ENCODE results near the gene C5. TPM values are rescaled to one million over a fixed set of nuclear protein-coding genes. Genes with fewer than 3 reads are reported as not detected.

Gene C5
- total RNA-seq, 3 donors from 2014 or later: 0.58 to 3.8 (median 1.3) TPM

DNA sequence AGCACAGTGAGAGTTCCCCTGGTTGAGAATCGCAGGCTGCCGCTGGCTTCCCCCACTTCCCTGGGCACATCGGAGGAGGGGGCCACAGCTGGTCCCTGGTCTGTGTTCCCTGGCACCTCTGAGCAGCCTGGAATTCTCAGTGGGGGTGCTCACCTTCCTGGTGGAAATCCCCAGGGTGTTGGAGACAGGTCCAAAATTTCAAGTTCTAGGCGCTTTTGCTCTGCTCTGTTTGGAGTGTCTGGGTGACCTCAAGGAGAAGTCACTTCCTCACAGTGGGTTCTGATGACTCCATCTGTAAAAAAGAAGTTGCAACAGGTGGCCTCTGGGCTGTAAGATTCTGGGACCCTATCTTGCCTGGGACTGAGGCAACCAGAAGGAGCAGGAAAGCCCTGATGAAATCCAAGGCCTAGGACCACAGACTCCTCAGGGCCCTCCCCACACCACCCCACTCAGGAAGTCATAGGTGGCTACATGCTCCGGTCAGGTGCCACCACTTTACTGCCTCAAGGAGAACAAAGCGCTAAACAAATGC lies 123.6 kb downstream of the C5 start, which contains the start of gene TRAF1:
TRAF1 (minus strand) TSS at position 400 of the 532 bp plus-strand sequence. CDS start 721 bp downstream, outside the sequence.
- ATAC-seq (peak; percentile 2), DNase-seq (no peak)
- Histone ChIP-seq H3K4me3 (no peak within 1 kb of the TSS), H3K4me1 (ENCODE audit: low read depth) (no peaks in the 10 kb centered on the region), H3K9me3 (no peaks in the 10 kb centered on the region), H3K36me3 (ENCODE audit: low read depth) (no peaks in the 10 kb centered on the region)
- TF ChIP-seq, protein P1, sequence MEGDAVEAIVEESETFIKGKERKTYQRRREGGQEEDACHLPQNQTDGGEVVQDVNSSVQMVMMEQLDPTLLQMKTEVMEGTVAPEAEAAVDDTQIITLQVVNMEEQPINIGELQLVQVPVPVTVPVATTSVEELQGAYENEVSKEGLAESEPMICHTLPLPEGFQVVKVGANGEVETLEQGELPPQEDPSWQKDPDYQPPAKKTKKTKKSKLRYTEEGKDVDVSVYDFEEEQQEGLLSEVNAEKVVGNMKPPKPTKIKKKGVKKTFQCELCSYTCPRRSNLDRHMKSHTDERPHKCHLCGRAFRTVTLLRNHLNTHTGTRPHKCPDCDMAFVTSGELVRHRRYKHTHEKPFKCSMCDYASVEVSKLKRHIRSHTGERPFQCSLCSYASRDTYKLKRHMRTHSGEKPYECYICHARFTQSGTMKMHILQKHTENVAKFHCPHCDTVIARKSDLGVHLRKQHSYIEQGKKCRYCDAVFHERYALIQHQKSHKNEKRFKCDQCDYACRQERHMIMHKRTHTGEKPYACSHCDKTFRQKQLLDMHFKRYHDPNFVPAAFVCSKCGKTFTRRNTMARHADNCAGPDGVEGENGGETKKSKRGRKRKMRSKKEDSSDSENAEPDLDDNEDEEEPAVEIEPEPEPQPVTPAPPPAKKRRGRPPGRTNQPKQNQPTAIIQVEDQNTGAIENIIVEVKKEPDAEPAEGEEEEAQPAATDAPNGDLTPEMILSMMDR (IDR thresholded peaks at IDR 0.05): no peak
- intact Hi-C loops (cut with DNase I, micrococcal nuclease): no loop called here

DNA sequence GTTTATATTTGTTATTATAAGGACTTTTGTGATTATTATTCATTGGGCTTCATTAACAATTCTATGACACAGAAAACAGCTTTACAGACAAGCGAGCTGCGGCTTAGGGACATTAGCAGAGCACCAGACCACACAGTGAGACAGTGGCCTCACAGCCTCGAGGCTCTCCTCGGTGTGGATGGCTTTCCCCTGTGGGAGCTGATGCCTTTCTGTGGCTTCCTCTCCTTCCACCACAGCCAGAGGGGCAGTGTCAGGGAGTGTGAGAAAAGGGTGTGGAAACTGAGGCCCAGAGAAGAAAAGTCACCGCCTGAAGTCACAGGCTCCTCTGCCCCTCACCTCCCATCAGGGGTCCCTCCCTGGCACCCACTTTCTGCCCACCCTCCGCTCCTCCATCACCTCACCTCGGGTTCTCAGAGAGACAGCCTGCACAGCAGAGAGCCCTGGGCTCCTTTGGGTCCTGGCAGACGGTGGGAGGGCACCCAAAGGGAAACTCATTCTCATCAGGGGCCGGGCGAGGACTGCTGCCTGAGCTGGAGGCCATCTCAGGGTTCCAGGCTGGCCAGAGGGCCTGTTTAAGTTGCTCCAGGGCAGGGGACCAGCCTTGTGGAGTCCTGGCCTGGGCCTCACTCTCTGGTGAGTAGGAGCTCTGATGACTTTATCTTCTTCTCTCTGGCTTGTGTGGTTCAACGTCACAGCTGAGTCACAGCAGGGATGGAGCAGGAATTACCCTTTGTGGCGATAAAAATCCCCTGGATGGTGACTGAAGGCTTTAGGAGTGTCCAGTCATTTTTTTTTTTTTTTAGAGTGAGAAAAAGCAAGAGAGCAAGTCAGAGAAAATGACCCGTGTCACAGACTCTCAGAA lies 124.3 kb downstream of the C5 start:
- no peak overlapping the region for H3K4me3 ChIP-seq
- peak in 1 of 3 donors; percentile 28 for DNase-seq
- H3K4me1 ChIP-seq (ENCODE audit: low read depth): no peaks in the 10 kb centered on the region
- no peaks in the 10 kb centered on the region for H3K36me3 ChIP-seq (ENCODE audit: low read depth)
- intact Hi-C loops (cut with DNase I, micrococcal nuclease): no loop called here
- H3K9me3 ChIP-seq: no peaks in the 10 kb centered on the region
- TF ChIP-seq, protein P1 (IDR thresholded peaks at IDR 0.05): no peak
- ATAC-seq: peak; percentile 8

DNA sequence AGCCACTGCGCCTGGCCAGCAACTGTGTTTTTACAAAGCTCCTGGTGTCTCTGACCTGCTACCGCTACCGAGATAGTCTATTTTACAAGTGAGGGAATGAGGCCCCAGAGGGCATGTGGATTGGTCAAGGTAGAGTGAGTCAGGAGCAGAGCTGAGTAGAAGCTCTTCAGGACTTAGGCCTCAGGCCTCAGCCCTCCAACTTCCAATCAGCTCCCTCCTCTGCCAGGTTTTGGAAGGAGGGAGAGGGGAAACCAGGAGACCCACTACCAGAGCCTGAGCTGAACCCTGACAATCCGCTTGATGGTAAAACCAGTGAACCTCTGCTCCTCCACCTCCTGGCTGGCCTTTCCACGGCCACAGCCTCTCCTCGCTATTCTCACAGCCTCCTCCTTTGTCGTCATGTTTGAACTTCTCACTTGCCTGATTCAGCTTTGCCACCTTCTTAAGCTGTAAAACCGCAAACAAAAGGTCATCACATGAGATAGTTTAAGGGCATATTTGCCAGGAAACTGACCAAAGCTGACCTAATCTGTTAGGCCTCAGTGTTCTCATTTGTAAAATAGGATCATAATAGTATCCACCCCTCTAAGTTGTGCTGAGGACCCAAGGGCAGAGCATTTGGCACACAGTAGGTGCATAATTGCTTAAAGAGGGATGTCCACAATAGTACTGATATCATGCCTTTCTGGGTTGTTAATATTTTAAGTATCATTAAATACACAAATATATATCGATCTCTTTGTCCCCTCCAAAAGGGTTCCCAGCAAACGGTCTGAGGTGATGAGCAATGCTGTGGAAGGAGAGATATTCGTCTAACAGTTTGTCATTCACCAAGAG lies 125.2 kb downstream of the C5 start:
- Histone ChIP-seq H3K4me1 (ENCODE audit: low read depth) (no peaks in the 10 kb centered on the region), H3K9me3 (no peaks in the 10 kb centered on the region), H3K36me3 (ENCODE audit: low read depth) (no peaks in the 10 kb centered on the region), H3K4me3 (no peak overlapping the region)
- TF ChIP-seq, protein P1 (IDR thresholded peaks at IDR 0.05): no peak
- ATAC-seq (no peak), DNase-seq (no peak)
- intact Hi-C loops (cut with DNase I, micrococcal nuclease): no loop called here

DNA sequence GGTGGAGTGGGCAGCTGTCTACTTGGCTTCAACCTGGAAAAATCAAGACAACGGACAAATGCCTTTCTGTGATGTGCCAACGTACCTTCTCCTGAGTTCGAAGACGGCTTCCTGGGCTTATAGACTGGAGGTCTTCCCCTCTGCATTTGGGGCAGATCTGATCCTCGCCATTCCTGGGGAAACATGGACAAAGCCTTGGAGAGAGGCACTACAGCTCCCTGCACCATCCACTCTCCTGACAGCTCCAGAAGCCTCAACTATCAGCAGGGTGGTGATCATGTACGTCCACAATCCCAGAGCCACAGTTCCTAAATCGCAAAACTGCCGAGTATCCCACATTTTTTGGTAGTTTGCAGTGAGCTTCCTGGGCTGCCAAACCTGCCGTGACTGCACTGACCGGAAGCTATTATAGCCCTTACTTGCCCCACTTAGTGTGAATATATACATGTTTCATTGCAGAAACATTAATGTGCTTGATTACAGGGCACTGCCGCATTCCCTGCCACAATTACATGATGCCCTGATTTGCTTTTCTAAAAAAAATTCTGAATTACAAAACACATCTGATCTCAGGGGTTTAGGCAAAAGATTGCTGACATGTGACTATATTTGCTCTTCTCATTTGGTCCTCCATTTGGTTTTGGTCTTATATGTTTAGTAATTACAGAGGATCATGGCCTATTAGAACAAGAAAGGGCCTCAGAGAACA lies 126.3 kb downstream of the C5 start:
- ATAC-seq (no peak), DNase-seq (no peak)
- TF ChIP-seq, protein P1 (IDR thresholded peaks at IDR 0.05): no peak
- Histone ChIP-seq H3K4me3 (no peak overlapping the region), H3K9me3 (no peaks in the 10 kb centered on the region), H3K36me3 (ENCODE audit: low read depth) (no peaks in the 10 kb centered on the region), H3K4me1 (ENCODE audit: low read depth) (no peaks in the 10 kb centered on the region)
- intact Hi-C loops (cut with DNase I, micrococcal nuclease): no loop called here

Measured in mucosa of descending colon (tissue), 3 donors.